IPS DF 4.7 (cell line): ENCODE results near the gene ACER3.
"Not testable (repeated sequence)": the region's sequence is repeated elsewhere in the genome, so short reads cannot be mapped to it uniquely, and the experiment has no call there.

ENCODE experiments used
- DNase-seq: peaks from one replicate; pipeline ENCODE4 v3.0.0-alpha.2; 2013; ENCODE audit warnings: low spot score; ENCODE audit errors: extremely low read depth

The ACER3 gene

DNA sequence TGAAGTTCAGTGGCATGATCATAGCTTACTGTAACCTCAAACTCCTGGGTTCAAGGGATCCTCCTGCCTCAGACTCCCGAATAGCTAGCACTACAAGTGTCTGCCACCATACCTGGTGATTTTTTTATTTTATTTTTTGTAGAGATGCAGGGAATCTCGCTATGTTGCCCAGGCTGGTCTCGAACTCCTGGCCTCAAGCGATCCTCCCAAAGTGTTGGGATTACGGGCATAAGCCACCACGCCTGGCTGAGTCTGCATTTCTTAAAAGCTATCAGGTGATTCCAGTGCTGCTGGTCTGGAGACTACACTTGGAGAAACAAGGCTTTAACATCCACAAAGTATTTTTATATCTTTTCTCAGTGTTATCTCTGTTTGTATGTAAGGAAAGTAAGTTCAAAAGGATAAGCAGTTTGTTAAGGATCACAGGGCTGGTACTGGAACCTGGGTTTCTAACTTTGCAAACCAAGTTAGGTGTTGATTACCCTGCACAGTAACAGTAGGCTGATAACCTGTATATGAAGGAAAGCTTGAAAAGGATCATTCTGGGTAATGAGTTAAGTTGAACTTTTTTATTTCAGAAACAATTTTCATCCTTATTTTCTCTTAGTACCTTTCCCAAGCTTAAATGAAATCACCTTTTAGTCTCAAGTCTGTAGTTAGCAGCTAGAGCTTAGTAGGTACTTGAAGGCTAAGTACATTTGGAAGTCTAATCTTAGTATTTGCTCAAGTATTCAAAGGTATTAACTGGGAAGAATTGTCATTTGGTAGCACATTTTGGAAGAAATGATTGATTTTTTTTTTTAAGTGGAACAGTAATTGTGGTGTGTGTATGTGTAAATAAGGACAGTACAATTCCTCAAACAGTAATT is 12.5 kb downstream of the ACER3 start:
- DNase-seq: no peak

DNA sequence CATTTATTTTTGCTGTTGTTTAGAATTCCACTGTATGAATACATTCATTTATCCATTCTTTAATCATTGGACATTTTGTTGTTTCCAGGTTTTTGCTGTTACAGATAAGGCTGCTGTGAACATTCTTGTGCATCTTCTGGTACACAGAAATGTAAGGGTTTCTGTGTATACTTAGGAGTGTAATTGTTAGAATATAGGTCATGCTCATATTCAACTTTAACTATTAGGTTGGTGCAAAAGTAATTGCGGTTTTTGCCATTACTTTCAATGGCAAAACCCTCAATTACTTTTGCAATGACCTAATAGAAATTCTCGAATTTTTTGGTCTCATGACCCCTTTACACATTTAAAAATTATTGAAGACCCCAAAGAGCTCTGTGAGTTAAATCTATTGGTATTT is 17.3 kb downstream of the ACER3 start:
- no peak for DNase-seq

DNA sequence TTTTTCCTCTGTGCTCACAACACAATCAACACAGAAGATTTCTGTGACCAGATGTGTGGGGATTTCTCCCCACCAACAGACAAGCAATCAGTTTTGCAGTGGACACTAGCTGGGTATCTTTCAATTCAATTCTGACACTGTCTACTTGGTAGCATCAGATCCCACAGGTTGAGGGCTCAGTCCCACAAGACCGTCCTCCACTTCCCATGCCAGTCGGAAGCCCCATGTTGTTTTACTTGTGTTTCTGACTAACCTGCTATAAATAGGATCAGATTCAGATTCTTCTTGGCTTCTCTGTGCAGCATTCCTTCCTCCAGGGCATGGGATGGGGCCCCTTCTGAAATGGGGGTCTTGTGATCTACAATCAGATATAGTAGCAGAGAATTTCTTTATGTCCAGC is 19.6 kb downstream of the ACER3 start:
- DNase-seq: no peak

DNA sequence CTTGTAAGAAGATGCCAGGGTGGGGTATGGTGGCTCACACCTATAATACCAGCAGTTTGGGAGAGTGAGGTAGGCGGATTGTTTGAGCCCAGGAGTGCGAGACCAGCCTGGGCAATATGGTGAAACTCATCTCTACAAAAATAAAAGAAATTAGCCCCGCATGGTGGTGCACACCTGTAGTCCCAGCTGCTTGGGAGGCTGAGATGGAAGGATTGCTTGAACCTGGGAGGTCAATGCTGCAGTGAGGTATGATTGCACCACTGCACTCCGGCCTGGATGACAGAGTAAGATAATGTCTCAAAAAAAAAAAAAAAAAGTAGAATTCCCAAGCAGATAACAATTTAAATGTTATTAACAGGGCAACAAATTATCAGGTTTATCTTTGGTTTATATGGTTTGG is 20.2 kb downstream of the ACER3 start:
- no peak for DNase-seq

DNA sequence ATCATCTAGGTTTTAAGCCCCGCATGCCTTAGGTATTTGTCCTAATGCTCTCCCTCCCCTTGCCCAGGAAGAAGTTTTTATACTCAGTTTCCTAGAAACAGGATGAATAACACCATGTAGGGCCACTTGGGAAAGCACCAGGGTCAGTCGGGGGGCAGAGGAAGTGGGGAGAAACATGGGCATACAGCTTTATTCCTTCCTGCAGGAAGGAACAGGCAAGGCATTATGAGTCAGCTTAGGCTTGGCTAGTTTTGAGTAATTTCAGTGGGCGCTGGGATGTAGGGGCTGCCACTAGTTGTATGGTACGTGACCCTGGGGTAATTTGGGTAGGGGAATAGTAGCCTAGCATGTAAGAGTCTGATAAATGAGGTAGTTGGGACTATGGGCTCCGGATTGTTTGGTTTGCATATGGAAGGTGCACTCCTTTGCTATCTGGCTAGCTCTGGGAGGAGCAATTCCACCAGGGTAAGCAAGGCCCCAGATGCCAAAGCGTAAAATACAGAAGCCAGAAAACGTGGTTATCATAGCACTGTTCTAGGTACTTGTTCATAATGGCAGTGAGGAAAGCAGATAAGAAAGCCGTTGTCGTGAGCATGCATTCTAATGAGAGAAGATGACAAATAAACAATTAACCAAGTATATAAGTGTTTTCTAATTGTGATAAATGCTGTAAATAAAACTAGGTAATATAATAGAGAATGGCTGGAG is 24.8 kb downstream of the ACER3 start:
- DNase-seq: no peak

DNA sequence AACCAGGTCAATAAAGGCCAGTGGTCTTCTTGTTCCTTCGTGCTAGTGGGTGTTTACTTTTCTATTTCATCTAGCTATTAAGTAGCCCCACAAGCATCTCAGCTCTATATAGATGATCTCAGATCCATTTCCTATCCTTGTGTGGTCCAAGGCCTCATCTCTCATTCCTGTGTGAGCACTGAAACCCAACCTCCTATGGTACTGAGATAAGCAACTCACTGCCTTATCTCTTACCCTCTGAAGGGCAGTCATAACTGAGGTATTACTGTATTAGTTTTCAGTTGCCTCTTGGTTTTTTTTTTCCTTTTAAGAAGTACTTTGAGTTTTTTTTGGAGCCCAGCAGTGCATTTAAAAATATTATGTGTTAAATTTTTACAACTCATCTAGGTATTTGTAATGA is 28.3 kb downstream of the ACER3 start:
- no peak for DNase-seq

DNA sequence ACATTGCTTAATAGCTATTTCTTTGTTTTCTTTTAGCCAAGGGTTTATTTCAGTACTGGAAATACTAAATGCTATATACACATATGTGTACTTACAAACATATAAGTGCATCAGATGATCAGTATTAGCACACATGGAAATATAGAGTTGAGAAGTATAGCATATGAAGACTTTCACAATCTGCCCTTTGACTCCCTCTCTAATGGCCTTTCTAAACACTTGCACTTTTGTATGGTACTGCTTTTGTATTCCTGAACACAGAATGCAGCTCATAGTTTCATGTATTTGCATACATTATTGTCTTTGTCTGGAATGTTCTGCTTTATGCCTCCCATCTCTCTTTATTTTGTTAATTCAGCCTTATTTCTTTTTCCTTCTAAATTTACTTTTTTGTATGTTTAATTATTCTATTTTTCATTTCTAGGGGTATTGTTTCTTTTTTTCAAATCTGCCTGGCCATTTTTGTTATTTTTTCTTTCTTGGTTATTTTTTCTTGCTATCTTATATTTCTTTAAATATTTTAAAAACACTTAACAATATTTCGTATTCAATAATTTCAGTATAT is 28.8 kb downstream of the ACER3 start:
- no peak for DNase-seq

DNA sequence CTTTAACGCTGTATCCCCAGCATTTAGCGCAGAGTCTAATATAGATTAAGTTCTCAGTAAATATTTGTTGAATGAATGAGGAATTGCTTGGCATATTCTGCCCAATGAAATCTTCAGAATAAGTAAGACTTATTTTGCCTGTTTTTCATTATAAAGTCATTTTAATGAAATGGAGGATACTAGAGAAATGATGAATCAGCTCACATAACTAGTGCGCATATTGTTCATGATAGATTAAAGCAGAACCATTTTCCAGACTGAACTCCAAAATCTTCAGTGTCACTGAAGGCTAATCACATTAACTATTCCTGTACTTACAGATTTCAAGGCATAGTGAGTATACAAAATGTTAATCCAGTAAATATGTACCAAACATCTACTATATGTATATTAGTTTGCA is 29.6 kb downstream of the ACER3 start:
- no peak for DNase-seq

DNA sequence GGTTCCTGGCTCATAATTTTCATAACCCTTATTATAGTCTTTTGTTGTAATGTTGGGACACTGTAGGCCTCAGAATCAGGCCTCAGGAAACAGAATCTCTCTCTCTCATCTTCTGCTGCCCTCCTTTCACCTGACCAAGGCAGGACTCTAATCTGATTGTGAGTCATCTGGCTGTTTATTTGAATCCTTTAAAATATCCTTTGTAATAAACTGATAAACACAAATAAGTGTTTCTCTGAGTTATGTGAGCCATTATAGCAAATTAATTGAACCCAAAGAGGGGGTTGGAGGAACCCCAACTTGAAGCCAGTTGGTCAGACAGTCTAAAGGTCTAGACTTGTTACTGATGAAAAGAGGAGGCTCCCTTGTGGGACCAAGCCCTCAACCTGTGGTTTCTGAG is 30.6 kb downstream of the ACER3 start:
- no peak for DNase-seq

DNA sequence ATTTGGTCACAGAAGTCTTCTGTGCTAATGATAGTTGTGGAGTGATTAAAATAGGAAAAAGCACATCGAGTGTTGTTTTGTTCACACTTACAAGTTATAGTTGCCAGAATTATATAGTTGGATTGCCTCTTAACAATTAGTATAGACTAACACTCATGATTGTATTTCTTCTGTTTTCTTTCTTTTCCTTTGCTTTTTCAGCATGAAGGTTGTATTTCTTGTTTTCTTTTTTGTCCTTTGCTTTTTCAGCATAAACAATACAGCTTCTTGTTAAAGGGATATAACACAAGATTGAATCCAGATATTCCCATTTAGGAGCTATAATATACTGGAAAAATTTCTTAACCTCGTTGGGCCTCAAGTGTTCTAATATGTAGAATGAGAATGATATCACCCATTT is 31.1 kb downstream of the ACER3 start:
- no peak for DNase-seq

DNA sequence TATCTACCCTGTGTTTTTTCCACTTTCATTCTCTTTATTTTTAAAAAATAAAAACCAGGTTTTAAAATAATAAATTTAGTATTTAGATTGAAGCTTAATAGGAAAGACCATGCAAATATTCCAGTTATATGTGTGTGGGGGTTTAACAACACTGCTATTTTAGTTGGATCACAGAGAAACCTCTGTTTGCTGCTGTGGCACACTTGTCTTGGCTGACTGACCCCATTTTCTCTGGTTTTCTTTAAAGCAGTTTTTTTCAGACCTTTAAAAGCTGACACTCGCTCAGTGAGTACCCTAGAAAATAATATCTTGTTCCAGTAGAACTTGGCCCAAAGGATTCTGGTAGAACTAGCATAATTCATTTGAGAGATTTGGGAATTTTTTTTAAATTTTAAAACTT is 31.6 kb downstream of the ACER3 start:
- DNase-seq: no peak

DNA sequence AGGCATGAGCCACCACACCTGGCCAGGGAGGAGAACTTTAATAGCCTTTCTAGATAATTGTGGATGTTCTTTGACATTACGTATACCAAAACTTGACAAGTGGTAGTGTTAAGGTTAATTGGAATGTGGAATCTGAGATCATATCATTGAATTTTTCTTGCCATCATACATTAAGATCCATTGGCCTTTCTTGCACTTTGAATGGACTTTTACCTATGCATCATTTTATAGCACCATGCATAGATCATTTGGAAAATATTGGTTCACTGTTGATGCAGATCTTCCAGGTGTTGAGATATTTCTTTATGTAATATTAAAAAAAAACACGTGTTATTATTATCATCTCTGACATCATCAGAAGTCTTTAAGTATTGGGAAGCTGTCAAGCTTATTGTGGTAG is 36.5 kb downstream of the ACER3 start:
- no peak for DNase-seq

DNA sequence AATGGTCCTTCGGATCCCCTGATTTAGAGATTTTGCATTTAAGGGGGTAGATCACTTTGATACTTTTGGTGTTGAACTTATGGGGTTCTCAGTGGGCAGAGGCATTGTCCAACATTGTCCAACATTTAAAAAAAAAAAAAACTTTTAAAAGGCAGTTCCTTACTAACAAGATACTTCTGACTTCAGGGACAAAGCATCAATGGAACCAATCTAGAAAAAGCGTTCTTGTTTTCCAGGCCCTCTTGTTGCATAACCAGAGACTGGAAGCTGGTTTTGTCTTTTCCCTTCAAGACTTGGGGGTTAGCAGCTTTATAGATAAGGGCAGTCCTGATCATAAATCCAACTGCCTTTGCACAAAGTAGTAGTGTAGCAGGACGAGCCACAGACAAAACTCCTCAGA is 40.4 kb downstream of the ACER3 start:
- DNase-seq: no peak

DNA sequence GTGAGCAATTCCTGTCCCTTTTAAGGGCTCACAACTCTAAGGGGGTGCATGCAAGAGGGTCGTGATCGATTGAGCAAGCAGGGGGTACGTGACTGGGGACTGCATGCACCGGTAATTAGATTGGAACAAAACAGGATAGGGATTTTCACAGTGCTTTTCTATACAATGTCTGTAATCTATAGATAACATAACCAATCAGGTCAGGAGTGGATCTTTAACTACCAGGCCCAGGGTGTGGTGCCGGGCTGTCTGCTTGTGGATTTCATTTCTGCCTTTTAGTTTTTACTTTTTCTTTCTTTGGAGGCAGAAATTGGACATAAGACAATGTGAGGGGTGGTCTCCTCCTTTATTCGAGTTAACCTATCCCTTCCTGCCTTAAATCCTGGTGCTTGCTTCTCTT is 40.9 kb downstream of the ACER3 start:
- not testable (repeated sequence) for DNase-seq

DNA sequence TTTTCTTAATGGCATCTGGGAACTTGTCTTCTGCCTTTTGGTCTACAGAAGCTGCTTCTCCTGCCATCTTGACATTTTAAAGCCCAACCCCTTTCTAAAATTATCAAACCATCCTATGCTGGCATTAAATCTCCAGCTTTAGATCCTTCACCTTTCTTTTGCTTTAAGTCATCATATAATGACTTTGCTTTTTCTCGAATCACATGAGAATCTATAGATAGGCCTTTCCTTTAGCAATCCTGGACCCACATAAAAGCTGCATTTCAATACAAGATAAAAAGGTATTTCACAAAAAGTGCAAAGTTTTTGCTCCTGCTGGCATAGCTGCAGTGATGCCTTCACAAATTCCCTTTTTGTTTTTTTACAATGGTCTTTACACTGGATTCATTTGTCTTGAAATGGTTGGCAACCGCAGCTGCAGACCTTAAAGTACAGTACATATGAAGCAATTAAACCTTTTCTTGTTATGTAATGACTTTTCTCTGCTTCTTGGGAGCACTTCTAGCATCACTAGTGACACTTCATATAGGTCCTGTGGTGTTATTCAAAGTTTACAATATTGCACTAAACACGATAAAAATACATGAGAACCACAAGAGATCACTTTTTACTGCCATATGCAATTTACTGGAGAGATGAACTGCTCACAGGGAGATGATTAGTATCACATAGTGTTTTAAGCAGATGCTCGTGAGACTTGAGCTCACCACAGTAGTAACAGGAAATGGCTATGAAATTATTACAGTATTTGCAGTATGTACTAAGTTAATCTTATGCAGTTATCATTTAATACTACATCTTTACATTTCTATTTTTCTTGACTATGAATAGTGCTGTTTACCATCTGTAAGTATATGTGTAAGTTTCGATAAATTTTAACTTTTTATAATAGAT is 41.6 kb downstream of the ACER3 start:
- no peak for DNase-seq

DNA sequence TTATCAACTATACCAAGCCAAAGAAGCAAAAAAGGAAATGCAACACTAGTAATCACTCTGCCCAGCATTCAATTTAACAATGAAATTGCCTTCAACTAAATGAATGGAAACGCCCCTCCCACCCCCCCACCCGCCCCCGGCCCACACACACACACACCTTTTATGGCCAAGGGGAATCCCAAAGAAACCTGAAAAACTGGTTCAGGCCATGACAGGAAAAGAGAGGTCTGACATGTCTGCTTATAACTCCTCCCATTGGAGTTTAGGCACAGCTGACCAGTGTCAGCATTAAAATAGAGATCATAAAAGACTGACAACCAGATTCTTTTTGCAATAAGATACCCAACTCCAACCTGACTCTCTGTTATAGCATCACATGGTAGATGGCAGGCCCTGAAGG is 42.6 kb downstream of the ACER3 start:
- DNase-seq: no peak

DNA sequence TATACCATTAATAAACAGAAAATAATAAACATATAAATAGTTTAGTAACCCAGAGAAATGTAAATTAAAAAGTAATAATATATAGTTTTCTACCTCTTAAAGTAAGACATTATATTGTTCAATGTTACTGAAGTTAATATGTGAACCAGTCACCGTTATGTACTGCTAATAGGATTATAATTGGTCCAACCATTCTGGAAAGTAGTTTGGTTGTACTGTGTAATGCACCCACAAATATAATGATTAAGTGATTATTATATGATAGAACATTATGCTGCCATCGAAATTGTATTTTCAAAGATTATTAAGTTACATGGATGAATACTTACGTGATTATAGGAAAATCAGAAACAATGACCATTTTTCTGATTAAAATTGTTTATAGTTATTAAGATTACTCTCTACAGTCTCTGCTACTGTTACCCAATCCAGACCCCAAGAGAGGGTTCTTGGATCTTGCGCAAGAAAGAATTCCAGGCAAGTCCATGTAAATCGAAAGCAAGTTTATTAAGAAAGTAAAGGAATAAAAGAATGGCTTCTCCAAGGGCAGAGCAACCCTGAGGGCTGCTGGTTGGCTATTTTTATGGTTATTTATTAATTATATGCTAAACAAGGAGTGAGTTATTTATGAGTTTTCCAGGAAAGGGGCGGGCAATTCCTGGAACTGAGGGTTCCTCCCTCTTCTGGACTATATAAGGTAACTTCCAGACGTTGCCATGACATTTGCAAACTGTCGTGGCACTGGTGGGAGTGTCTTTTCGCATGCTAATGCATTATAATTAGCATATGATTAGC is 50.1 kb downstream of the ACER3 start:
- no peak for DNase-seq

DNA sequence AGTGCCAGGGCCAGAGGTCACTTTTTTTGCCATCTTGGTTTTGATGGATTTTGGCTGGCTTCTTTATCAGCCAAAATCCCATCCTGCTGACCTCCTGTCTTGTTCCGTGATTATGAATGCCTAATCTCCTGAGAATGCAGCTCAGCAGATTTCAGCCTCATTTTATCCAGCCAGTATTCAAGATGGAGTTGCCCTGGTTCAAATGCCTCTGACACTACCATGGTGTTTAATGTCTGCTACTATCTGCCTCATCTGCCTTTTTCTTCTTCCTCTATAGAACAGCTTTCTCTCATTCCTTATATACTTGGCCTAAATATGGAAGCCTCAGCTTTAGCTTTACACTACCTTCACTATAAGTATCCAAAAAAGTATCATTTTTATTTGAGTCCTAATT is 50.7 kb downstream of the ACER3 start:
- no peak for DNase-seq

DNA sequence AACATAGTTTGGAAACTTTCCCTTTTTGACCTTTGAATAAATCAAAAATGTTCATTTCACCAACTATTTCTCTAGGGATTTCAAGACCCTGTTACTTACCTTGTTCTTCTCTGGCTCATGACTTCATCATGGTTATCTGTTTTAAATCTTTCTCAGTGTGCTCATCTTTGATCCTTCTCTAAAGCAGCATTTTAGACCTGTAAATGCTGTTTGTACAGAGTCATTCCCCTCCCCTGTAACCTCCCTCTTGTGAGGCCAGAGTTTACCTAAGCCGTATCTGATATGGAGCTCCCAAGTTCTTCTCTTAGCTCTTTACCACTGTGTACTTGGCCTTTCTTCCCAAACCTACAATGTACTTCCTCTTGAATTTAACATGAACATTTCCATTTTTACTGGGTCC is 56.0 kb downstream of the ACER3 start:
- DNase-seq: no peak

DNA sequence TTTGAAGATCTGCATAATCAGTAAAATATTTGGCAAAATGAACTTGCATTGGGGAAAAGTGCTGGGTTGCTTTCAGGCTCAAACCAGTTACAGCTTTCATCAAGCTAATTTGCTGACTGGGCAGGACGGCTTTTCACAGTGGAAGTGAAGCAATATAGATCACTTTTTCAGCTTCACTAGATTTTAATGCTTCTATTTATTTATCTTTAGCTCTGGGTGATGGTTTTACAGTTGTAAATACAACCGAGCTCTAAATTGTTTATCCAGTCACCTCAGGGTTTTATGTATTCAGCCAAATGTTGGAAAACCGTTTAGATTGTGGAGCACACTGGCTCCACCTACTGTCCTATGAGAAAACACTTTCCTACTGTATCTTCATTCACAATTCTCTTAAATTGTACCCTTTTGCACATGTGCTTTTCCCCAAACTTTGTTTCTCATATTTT is 58.2 kb downstream of the ACER3 start:
- no peak for DNase-seq

DNA sequence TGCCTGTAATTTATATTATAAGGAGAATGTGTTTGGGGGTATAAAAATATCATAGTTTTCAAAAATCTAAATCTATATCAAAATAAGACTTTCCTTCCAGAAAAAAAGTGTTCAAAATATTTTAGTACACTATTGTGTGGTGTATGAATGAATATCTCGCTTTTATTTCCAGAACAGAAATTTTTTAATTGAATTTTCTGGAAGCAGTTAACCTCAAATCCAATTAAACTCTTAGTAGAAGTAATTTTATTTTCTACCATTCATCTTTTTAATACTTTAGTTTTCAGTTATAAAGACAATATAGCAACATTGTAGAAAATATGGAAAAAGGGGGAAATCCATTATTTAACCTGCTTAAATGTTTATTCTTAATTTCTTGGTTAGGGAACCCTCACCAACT is 58.7 kb downstream of the ACER3 start:
- no peak for DNase-seq
